ENCODE results near the gene EPOP. TPM values are rescaled to one million over a fixed set of nuclear protein-coding genes. Genes with fewer than 3 reads are reported as not detected.
"Not testable (repeated sequence)": the region's sequence is repeated elsewhere in the genome, so short reads cannot be mapped to it uniquely, and the experiment has no call there.

EPOP gene
- polyA plus RNA-seq, 6 donors from 2014 or later = not detected

GRCh38 chr17:38660097-38661025 is 14.4 kb downstream of the EPOP start:
- peaks cover 4 to 10% (median 8%) of the 10 kb centered on the region in 3 donors for H3K4me1 Mint-ChIP-seq
- ATAC-seq (ENCODE audit: low read depth in 2 of 2) (no peak), DNase-seq (no peak)
- H3K27me3 Mint-ChIP-seq = peaks cover 30 to 80% (median 68%) of the 10 kb centered on the region in 3 donors
- H3K4me3 Mint-ChIP-seq = no peak overlapping the region
- H3K36me3 Mint-ChIP-seq = peaks cover 0 to 8% of the 10 kb centered on the region in 2 donors
- peak overlapping the region in 1 of 6 donors; percentile 69 for H3K27ac Mint-ChIP-seq
- peaks cover 0 to 3% (median 0%) of the 10 kb centered on the region in 7 donors for H3K9me3 Mint-ChIP-seq

GRCh38 chr17:38659415-38659814 is 15.3 kb downstream of the EPOP start:
- Mint-ChIP-seq H3K27ac (no peak overlapping the region), H3K4me3 (no peak overlapping the region), H3K27me3 (peaks cover 31 to 83% (median 68%) of the 10 kb centered on the region in 3 donors), H3K9me3 (peaks cover 0 to 2% (median 0%) of the 10 kb centered on the region in 7 donors), H3K4me1 (peaks cover 8 to 14% (median 9%) of the 10 kb centered on the region in 3 donors), H3K36me3 (peaks cover 0 to 3% of the 10 kb centered on the region in 2 donors)
- DNase-seq (no peak), ATAC-seq (ENCODE audit: low read depth in 2 of 2) (no peak)

GRCh38 chr17:38658741-38659345 is 15.9 kb downstream of the EPOP start:
- Mint-ChIP-seq H3K27ac (peak overlapping the region in 2 of 6 donors; percentile 60 to 77), H3K4me3 (no peak overlapping the region), H3K36me3 (no peaks in the 10 kb centered on the region), H3K4me1 (peaks cover 8 to 14% (median 14%) of the 10 kb centered on the region in 3 donors), H3K9me3 (no peaks in the 10 kb centered on the region), H3K27me3 (peaks cover 29 to 83% (median 68%) of the 10 kb centered on the region in 3 donors)
- ATAC-seq (ENCODE audit: low read depth in 2 of 2) (no peak), DNase-seq (no peak)

- H3K4me3 Mint-ChIP-seq = no peak overlapping the region
- peak overlapping the region in 1 of 6 donors; percentile 77 for H3K27ac Mint-ChIP-seq
Observed at GRCh38 chr17:38657824-38658740, 16.7 kb downstream of the EPOP start.

GRCh38 chr17:38656959-38657823 is 17.6 kb downstream of the EPOP start:
- peaks cover 34 to 75% (median 61%) of the 10 kb centered on the region in 3 donors for H3K27me3 Mint-ChIP-seq

More at GRCh38 chr17:38657824-38658740, 16.7 kb downstream of the EPOP start:
- Mint-ChIP-seq H3K9me3 (no peaks in the 10 kb centered on the region), H3K4me1 (peaks cover 8 to 16% (median 14%) of the 10 kb centered on the region in 3 donors), H3K36me3 (no peaks in the 10 kb centered on the region), H3K27me3 (peaks cover 34 to 82% (median 66%) of the 10 kb centered on the region in 3 donors)
- DNase-seq (no peak), ATAC-seq (ENCODE audit: low read depth in 2 of 2) (no peak)

GRCh38 chr17:38654411-38655398 is 20.1 kb downstream of the EPOP start:
- Mint-ChIP-seq H3K36me3 (no peaks in the 10 kb centered on the region), H3K27ac (no peak overlapping the region), H3K27me3 (peaks cover 28 to 62% (median 44%) of the 10 kb centered on the region in 3 donors), H3K4me3 (peak overlapping the region in 1 of 8 donors; percentile 25), H3K4me1 (peaks cover 8 to 16% (median 14%) of the 10 kb centered on the region in 3 donors), H3K9me3 (no peaks in the 10 kb centered on the region)
- DNase-seq = no peak
- ATAC-seq (ENCODE audit: low read depth in 2 of 2) = no peak

More at GRCh38 chr17:38656959-38657823, 17.6 kb downstream of the EPOP start:
- Mint-ChIP-seq H3K9me3 (no peaks in the 10 kb centered on the region), H3K4me1 (peaks cover 8 to 16% (median 14%) of the 10 kb centered on the region in 3 donors), H3K27ac (no peak overlapping the region), H3K4me3 (no peak overlapping the region), H3K36me3 (no peaks in the 10 kb centered on the region)
- ATAC-seq (ENCODE audit: low read depth in 2 of 2) (no peak), DNase-seq (no peak)

- ATAC-seq (ENCODE audit: low read depth in 2 of 2) (no peak), DNase-seq (no peak)
- Mint-ChIP-seq H3K27me3 (peaks cover 28 to 56% (median 40%) of the 10 kb centered on the region in 3 donors), H3K9me3 (no peaks in the 10 kb centered on the region), H3K4me3 (peak overlapping the region in 1 of 8 donors; percentile 22), H3K27ac (no peak overlapping the region), H3K4me1 (peaks cover 7 to 16% (median 13%) of the 10 kb centered on the region in 3 donors), H3K36me3 (no peaks in the 10 kb centered on the region)
Observed at GRCh38 chr17:38653679-38654078, 21.1 kb downstream of the EPOP start.

- H3K36me3 Mint-ChIP-seq = no peaks in the 10 kb centered on the region
- DNase-seq (no peak), ATAC-seq (ENCODE audit: low read depth in 2 of 2) (no peak)
- peaks cover 2 to 16% (median 8%) of the 10 kb centered on the region in 3 donors for H3K4me1 Mint-ChIP-seq
- peaks cover 25 to 52% (median 36%) of the 10 kb centered on the region in 3 donors for H3K27me3 Mint-ChIP-seq
- H3K4me3 Mint-ChIP-seq = peak overlapping the region in 1 of 8 donors; percentile 22
- no peaks in the 10 kb centered on the region for H3K9me3 Mint-ChIP-seq
- no peak overlapping the region for H3K27ac Mint-ChIP-seq
Observed at GRCh38 chr17:38653230-38653629, 21.5 kb downstream of the EPOP start.

- not testable (repeated sequence) for H3K36me3 Mint-ChIP-seq; DNase-seq; ATAC-seq (ENCODE audit: low read depth in 2 of 2); H3K4me3 Mint-ChIP-seq; H3K9me3 Mint-ChIP-seq
- peak overlapping the region in 1 of 6 donors; percentile 52 for H3K27ac Mint-ChIP-seq
- peaks cover 0 to 12% (median 4%) of the 10 kb centered on the region in 3 donors for H3K4me1 Mint-ChIP-seq
- peaks cover 15 to 34% (median 19%) of the 10 kb centered on the region in 3 donors for H3K27me3 Mint-ChIP-seq
Observed at GRCh38 chr17:38650653-38651173, 24.0 kb downstream of the EPOP start.

- H3K27me3 Mint-ChIP-seq = peaks cover 20 to 43% (median 42%) of the 10 kb centered on the region in 3 donors
- no peak for DNase-seq
- H3K27ac Mint-ChIP-seq = no peak overlapping the region
- peaks cover 8% of the 10 kb centered on the region in 2 donors for H3K36me3 Mint-ChIP-seq
- ATAC-seq (ENCODE audit: low read depth in 2 of 2) = no peak
- H3K9me3 Mint-ChIP-seq = no peaks in the 10 kb centered on the region
- H3K4me1 Mint-ChIP-seq = no peaks in the 10 kb centered on the region
- H3K4me3 Mint-ChIP-seq = no peak overlapping the region
Observed at GRCh38 chr17:38637951-38638350, 36.8 kb downstream of the EPOP start.

- Mint-ChIP-seq H3K36me3 (peaks cover 8% of the 10 kb centered on the region in 2 donors), H3K27me3 (peaks cover 18 to 43% (median 42%) of the 10 kb centered on the region in 3 donors), H3K4me1 (no peaks in the 10 kb centered on the region), H3K27ac (no peak overlapping the region), H3K4me3 (peak overlapping the region in 1 of 8 donors; percentile 6), H3K9me3 (no peaks in the 10 kb centered on the region)
- DNase-seq (no peak), ATAC-seq (ENCODE audit: low read depth in 2 of 2) (no peak)
Observed at GRCh38 chr17:38636054-38636453, 38.7 kb downstream of the EPOP start.
